Spleen (tissue), 7 donors: Measurements from ENCODE around the gene GNGT2.

Experiments used
- POLR2A ChIP-seq, 3 donors: fragments of 450-650 bp; IDR thresholded peaks; one replicate each; pipeline ENCODE4 v1.5.1; 2017; ENCODE audit warnings: antibody characterized with exemption in 3 of 3, mild to moderate bottlenecking in 1 of 3
- POLR2AphosphoS5 ChIP-seq, 3 donors: sonication (generic); formaldehyde crosslinking; IDR thresholded peaks; one replicate each; pipeline ENCODE4 v1.5.1; 2017; ENCODE audit warnings: antibody characterized with exemption in 3 of 3
- TF ChIP-seq, protein P1 (sequence below), 11 experiments: fragments of 200-600 bp in 7 of 11; fragments of 450-650 bp in 4 of 11; sonication (generic) in 4 of 11; IDR thresholded peaks in 8 of 11; conservative IDR thresholded peaks in 3 of 11; 1 replicate in 7 of 11; 2 replicates in 4 of 11; pipeline versions ENCODE4 v1.4.0 to v1.8.0; 2016 to 2021; ENCODE audit warnings: antibody characterized with exemption in 11 of 11, inconsistent platforms in 4 of 11, mild to moderate bottlenecking in 1 of 11
- donor health status: DM: no; HTN: no; CAD: no; lungs with moderate emphysema.
- donor health status: DM: no; HTN: no; CAD: no.
- donor health status: DM: no; HTN: no; CAD: no.

DNA sequence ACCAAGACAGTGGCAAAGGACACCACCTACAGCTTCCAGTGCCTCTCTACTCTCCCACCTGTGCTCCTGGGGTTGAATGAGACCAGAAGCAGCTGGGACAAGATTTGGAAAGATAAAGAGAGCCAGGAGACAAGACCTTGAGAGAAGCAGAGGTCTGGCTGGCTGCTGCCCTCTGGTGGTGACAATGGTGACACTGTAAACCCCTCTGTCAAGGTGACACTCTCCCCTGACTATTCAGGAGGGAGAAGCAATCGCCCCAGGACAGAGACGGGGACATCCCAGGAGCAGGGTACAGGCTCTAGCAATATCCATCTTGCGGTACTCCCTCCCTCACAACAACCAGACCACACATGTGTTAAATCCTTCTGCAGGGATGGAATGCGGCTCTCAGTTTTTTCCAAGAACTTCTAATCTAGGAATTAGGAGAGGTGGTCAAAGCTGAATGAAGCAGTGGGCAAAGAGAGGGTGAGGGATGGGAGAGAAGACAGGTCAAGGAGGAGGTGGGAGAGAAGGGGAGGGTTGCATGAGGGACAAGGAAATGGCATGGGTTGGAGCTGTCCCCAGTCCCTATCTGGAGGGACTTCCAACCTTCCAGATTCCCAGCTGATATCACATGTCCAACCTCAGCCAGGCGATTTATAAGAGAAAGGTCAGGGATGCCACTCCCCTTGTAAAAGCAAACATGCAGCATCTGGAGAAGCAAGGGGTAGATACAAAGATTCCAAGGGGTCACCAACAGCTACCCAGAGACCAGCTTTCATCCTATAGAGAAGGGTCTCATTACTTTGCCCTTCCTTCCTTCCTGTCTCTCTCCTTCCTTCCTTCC is 17.3 kb upstream of the GNGT2 start:
- no peak for TF ChIP-seq POLR2A (IDR thresholded peaks at IDR 0.05)
- TF ChIP-seq POLR2AphosphoS5 (IDR thresholded peaks at IDR 0.05), result peak in 2 of 3 donors; percentile 41 to 77
- TF ChIP-seq, protein P1, sequence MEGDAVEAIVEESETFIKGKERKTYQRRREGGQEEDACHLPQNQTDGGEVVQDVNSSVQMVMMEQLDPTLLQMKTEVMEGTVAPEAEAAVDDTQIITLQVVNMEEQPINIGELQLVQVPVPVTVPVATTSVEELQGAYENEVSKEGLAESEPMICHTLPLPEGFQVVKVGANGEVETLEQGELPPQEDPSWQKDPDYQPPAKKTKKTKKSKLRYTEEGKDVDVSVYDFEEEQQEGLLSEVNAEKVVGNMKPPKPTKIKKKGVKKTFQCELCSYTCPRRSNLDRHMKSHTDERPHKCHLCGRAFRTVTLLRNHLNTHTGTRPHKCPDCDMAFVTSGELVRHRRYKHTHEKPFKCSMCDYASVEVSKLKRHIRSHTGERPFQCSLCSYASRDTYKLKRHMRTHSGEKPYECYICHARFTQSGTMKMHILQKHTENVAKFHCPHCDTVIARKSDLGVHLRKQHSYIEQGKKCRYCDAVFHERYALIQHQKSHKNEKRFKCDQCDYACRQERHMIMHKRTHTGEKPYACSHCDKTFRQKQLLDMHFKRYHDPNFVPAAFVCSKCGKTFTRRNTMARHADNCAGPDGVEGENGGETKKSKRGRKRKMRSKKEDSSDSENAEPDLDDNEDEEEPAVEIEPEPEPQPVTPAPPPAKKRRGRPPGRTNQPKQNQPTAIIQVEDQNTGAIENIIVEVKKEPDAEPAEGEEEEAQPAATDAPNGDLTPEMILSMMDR (IDR thresholded peaks at IDR 0.05 in 8 of 11, conservative IDR thresholded peaks at IDR 0.05 in 3 of 11), result peak; percentile 74 to 94 (median 88)
